ENCODE results near the gene RABGEF1. TPM values are rescaled to one million over a fixed set of nuclear protein-coding genes. Genes with fewer than 3 reads are reported as not detected.

RABGEF1 gene
- polyA plus RNA-seq, 1 of the 3 experiments (the other 2 are of a cell fraction), result 25.6 TPM

- H3K79me2 ChIP-seq (ENCODE audit: insufficient read depth), result peaks cover 100% of the 10 kb centered on the region
- ChIA-PET POLR2A (no interaction called here), CTCF (no interaction called here)
- peaks cover 5% of the 10 kb centered on the region for H3F3A ChIP-seq (replicated peaks; ENCODE audit: insufficient read depth)
- no peaks in the 10 kb centered on the region for H3K9me2 ChIP-seq
- H3K27me3 ChIP-seq (ENCODE audit: insufficient read depth), result no peaks in the 10 kb centered on the region
- H3K27ac ChIP-seq (ENCODE audit: low read depth in 2 of 2, low read length in 1 of 2), result no peak overlapping the region
- H4K20me1 ChIP-seq (ENCODE audit: insufficient read depth), result peaks cover 64% of the 10 kb centered on the region
- no peak overlapping the region for H3K9ac ChIP-seq
- H2AFZ ChIP-seq (ENCODE audit: low read depth), result no peak overlapping the region
- no peaks in the 10 kb centered on the region; a peak in 1 of 4 replicates for H3K4me1 ChIP-seq (ENCODE audit: control insufficient read depth in 1 of 2, insufficient read depth in 2 of 2, low read depth in 1 of 2, low read length in 1 of 2)
- H3K4me2 ChIP-seq, result no peak overlapping the region
- no peak overlapping the region for H3K4me3 ChIP-seq (ENCODE audit: low read depth in 2 of 2, low read length in 1 of 2)
- no peak for DNase-seq
- no peaks in the 10 kb centered on the region for H3K9me3 ChIP-seq
- peaks cover 5 to 25% of the 10 kb centered on the region in 2 experiments for H3K36me3 ChIP-seq (replicated peaks in 1 of 2; ENCODE audit: control insufficient read depth in 1 of 2, insufficient read depth in 2 of 2, low read length in 1 of 2)
- no peak for TF ChIP-seq FOXM1 (IDR thresholded peaks at IDR 0.05; ENCODE audit: low read depth)
- no peak for TF ChIP-seq FOXJ3 (CRISPR knock-in tag; IDR thresholded peaks at IDR 0.05)
- no peak for TF ChIP-seq GATA2 (CRISPR knock-in tag; IDR thresholded peaks at IDR 0.05)
- no peak for TF ChIP-seq PBX3 (IDR thresholded peaks at IDR 0.05)
- no peak for TF ChIP-seq YY1 (IDR thresholded peaks at IDR 0.05; ENCODE audit: low read depth)
- TF ChIP-seq POLR2AphosphoS5 (IDR thresholded peaks at IDR 0.05; ENCODE audit: low read depth, low read length), result no peak
- no peak for TF ChIP-seq USF1 (IDR thresholded peaks at IDR 0.05; ENCODE audit: borderline replicate concordance, low read depth)
- TF ChIP-seq MAX (IDR thresholded peaks at IDR 0.05; ENCODE audit: low read depth), result no peak
- no peak for TF ChIP-seq JUND (IDR thresholded peaks at IDR 0.05)
- TF ChIP-seq EZH2phosphoT487 (IDR thresholded peaks at IDR 0.05; ENCODE audit: borderline replicate concordance, low read depth), result no peak
- no peak for TF ChIP-seq CHD2 (IDR thresholded peaks at IDR 0.05; ENCODE audit: low read length, partially characterized antibody)
- TF ChIP-seq SIN3A (IDR thresholded peaks at IDR 0.05; ENCODE audit: borderline replicate concordance, low read depth, low read length), result no peak
- TF ChIP-seq MEF2A (IDR thresholded peaks at IDR 0.05; ENCODE audit: borderline replicate concordance, low read depth), result no peak
- TF ChIP-seq RXRA (IDR thresholded peaks at IDR 0.05; ENCODE audit: borderline replicate concordance, low read depth), result no peak
- no peak for TF ChIP-seq EP300 (IDR thresholded peaks at IDR 0.05; ENCODE audit: borderline replicate concordance in 1 of 2, low read depth in 1 of 2, low read length in 1 of 2)
- no peak for TF ChIP-seq REST (IDR thresholded peaks at IDR 0.05; ENCODE audit: low read depth, low read length)
Measured at GRCh38 chr7:66756889-66757288, 16.4 kb downstream of the RABGEF1 start.
